OCI-M2 (cell line): Measurements from ENCODE around the gene LRP11.

ENCODE experiments used
- DNase-seq: peaks from one replicate; lab custom pipeline; 2025; ENCODE audit not compliant: unreplicated experiment; lab: John Stamatoyannopoulos, UW

Gene LRP11

DNA sequence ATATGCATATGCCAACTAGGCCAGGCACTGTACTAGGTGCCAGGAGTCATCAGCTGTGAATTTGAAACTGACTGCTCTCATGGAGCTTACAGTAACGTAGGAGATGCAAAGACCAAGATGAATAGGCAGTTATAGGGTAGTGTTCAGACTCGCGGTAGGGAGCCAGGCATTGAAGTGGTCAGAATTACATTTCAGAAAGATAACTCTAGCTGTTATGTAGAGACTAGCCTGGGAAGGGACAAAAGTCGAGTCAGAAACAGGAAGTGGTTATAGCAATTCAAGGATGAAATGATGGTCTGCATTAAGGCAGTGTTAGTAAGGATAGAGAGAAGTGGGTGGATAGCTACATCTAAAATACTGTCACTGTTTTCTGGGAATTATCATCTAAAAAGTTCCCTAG, 58.0 kb downstream of the LRP11 start:
- DNase-seq = peak; percentile 28

DNA sequence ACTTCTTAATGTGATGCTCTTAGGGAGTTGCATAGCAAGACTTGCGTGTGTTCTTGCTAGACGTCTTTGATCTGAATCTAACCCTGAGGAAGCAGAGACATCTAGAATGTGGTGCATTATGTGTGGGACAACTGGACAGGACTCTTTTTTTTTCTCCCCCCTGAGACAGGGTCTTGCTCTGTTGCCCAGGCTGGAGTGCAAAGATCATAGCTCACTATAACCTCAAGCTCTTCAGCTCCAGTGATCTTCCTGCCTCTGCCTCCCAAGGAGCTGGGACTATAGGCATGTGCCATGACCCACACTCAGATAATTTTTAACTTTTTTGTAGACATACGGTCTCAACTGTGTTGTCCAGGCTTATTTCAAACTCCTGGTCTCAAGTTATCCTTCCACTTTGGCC, 80.6 kb downstream of the LRP11 start:
- no peak for DNase-seq

DNA sequence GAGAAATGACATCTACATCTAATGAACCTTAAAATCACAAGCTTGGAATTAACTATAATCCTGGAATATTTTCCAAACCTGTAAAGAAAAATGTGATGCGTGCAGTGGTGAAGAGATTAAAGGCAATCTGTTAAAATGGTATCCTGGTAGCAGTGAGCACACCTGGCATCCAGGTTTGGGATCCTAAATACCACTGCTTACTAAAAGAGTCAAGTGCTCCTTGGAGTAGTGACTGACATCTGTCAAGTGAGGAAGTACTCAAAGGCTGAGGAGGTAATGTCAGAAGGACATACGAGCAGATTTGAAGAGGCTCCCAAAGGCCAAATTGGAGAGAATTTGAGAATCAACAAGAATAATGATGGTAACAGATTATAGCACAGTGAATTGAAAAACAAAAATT, 81.8 kb downstream of the LRP11 start:
- DNase-seq = no peak

DNA sequence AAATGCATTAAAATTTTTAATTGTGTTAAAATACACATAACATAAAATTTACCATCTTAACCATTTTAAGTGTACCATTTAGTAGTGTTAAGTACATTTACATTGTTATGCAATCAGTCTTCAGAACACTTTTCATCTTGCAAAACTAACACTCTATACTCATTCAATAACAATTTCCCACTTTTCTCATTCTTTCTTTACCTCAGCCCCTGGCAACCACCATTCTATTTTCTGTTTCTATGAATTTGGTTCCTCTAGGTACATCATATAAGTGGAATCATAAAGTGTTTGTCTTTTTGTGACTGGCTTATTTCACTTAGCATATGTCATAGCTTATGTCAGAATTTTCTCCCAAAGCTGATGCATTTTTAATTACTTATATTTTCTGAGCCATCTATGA, 82.4 kb downstream of the LRP11 start:
- no peak for DNase-seq

DNA sequence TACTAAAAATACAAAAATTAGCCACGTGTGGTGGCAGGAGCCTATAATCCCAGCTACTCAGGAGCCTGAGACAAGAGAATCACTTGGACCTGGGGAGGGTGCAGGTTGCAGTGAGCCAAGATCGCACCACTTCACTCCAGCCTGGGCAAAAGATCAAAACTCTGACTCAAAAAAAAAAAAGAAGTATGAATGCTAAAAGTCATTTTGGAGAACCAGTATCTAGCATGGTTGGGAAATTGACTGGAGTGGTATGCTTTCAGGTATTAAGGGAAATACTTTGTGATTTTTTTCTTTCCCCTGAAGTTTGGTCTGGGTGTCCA, 84.6 kb downstream of the LRP11 start:
- DNase-seq = no peak

DNA sequence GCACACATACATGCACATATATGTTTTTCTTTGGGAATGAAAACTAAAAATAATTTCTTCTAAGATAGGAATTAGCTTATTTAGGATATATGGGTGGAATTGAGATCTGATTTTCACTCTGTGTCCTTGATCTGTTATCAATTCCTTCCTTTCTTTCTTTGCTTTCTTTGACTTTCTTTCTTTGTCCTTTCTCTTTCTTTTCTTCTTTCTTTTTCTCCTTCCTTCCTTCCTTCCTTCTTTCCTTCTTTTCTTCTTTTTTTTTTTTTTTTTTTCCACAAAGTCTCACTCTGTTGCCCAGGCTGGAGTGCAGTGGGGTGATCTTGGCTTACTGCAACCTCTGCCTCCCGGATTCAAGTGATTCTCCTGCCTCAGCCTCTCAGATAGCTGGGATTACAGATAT, 86.5 kb downstream of the LRP11 start:
- no peak for DNase-seq

GRCh38 chr6:149771925-149772324, 92.2 kb downstream of the LRP11 start:
- DNase-seq = no peak

GRCh38 chr6:149771185-149771584, 93.0 kb downstream of the LRP11 start:
- DNase-seq = no peak

DNA sequence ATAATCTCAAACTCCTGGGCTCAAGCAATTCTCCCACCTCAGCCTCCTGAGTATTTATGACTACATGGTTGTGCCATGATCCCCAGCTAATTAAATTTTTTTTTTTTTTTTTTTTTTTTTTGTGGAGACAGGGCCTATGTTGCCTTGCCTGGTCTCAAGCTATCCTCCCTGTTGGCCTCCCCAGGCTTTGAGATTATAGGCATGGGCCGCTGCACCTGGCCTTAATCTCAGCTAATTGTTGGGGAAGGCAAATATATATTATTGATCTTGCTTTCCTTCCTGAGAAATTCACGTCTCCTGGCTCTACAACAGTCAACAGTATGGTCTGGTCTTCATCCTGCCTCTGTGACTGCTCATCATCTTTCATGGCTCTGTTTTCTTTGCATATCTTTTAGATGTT, 94.5 kb downstream of the LRP11 start:
- no peak for DNase-seq
